ENCODE data around the gene MAP2K7. TPM values are rescaled to one million over a fixed set of nuclear protein-coding genes. Genes with fewer than 3 reads are reported as not detected.

The MAP2K7 gene
- total RNA-seq, 6 experiments from 2014 or later: 9.7 to 22.1 (median 15.6) TPM

DNA sequence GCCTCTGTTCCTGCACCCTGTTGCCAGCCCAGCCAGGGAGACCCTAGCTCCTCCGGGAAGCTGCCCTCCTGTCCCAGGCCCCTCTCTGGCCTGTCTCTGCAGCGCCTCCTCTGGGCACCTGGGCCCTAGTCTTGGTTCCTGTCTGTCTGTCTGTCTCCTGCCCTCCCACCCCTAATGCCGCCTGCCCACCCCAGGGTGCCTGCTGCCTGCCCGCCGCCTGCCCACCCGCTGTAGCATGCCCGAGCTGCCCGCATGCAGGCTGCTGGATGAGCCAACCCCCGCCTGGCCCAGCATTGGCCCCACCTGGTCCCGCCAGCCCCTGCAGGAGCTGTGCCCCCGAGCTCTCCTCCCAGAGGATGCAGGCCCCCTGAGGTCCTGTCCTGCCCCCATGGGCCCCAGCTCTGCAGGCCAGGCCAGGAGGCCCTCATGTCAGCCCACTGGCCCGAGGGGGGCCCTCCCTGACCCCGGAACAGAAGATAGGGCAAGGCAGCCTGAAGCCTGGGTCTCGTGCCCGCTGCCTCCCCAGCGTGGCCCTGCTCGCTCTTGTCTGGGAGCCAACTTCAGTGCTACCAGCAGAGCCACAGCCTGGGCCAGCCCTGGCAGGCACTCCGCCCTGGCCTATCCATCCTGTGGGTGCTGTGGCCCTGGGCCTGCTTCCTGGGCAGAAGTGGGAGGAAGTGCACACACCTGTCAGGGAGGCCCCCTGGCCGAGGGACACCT, 5.2 kb downstream of the MAP2K7 start:
- Histone ChIP-seq H3K4me3 (no peak overlapping the region), H3K27me3 (no peaks in the 10 kb centered on the region), H3K9me3 (no peaks in the 10 kb centered on the region), H3K36me3 (peaks cover 0 to 24% (median 8%) of the 10 kb centered on the region in 4 donors), H3K27ac (no peak overlapping the region), H3K4me1 (peaks cover 0 to 10% (median 0%) of the 10 kb centered on the region in 4 donors)
- no CpG with 5 or more reads among the region's 19 CpGs for WGBS (ENCODE audit: insufficient coverage, low coverage, low lambda C conversion rate, missing lambda C conversion rate)
- ATAC-seq (no peak), DNase-seq (peak in 2 of 3 donors; percentile 48 to 54)
- intact Hi-C loops (cut with DNase I): loop anchor here (5.0 to 10.0 kb wide), 2 partner anchors 54 to 62 kb away; no protein-coding TSS in a partner anchor
- TF ChIP-seq, protein P1, sequence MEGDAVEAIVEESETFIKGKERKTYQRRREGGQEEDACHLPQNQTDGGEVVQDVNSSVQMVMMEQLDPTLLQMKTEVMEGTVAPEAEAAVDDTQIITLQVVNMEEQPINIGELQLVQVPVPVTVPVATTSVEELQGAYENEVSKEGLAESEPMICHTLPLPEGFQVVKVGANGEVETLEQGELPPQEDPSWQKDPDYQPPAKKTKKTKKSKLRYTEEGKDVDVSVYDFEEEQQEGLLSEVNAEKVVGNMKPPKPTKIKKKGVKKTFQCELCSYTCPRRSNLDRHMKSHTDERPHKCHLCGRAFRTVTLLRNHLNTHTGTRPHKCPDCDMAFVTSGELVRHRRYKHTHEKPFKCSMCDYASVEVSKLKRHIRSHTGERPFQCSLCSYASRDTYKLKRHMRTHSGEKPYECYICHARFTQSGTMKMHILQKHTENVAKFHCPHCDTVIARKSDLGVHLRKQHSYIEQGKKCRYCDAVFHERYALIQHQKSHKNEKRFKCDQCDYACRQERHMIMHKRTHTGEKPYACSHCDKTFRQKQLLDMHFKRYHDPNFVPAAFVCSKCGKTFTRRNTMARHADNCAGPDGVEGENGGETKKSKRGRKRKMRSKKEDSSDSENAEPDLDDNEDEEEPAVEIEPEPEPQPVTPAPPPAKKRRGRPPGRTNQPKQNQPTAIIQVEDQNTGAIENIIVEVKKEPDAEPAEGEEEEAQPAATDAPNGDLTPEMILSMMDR (IDR thresholded peaks at IDR 0.05): no peak
- TF ChIP-seq POLR2A (IDR thresholded peaks at IDR 0.05): no peak

GRCh38 chr19:7909471-7910067, 5.9 kb downstream of the MAP2K7 start:
- ATAC-seq (no peak), DNase-seq (peak in 2 of 3 donors; percentile 49)
- no peaks in the 10 kb centered on the region for H3K9me3 ChIP-seq
- no peak overlapping the region for H3K27ac ChIP-seq
- no peaks in the 10 kb centered on the region for H3K27me3 ChIP-seq
- TF ChIP-seq, protein P1 (IDR thresholded peaks at IDR 0.05): no peak
- no peak for TF ChIP-seq POLR2A (IDR thresholded peaks at IDR 0.05)
- intact Hi-C loops (cut with DNase I): loop anchor here (5.0 to 10.0 kb wide), 2 partner anchors 55 to 62 kb away; no protein-coding TSS in a partner anchor
- peaks cover 0 to 8% (median 0%) of the 10 kb centered on the region in 4 donors for H3K4me1 ChIP-seq
- H3K4me3 ChIP-seq: no peak overlapping the region
- 69% methylated on average over 3 of the region's 21 CpGs for WGBS (ENCODE audit: insufficient coverage, low coverage, low lambda C conversion rate, missing lambda C conversion rate)
- H3K36me3 ChIP-seq: peaks cover 0 to 24% (median 8%) of the 10 kb centered on the region in 4 donors

- no peak for TF ChIP-seq POLR2A (IDR thresholded peaks at IDR 0.05)
- TF ChIP-seq, protein P1 (IDR thresholded peaks at IDR 0.05): no peak
- intact Hi-C loops (cut with DNase I): no loop called here
- H3K9me3 ChIP-seq: no peaks in the 10 kb centered on the region
- H3K4me1 ChIP-seq: no peaks in the 10 kb centered on the region
- H3K4me3 ChIP-seq: no peak overlapping the region
- H3K27me3 ChIP-seq: no peaks in the 10 kb centered on the region
- peak in 2 of 4 donors; percentile 4 to 31 for ATAC-seq
- DNase-seq: peak in 2 of 3 donors; percentile 54 to 57
- H3K27ac ChIP-seq: no peak overlapping the region
- peaks cover 0 to 24% (median 8%) of the 10 kb centered on the region in 4 donors for H3K36me3 ChIP-seq
- 94% methylated on average over 15 of the region's 54 CpGs for WGBS (ENCODE audit: insufficient coverage, low coverage, low lambda C conversion rate, missing lambda C conversion rate)
These were observed 6.9 kb downstream of the MAP2K7 start for GRCh38 chr19:7910321-7911161.

- H3K4me1 ChIP-seq: peaks cover 0 to 9% (median 0%) of the 10 kb centered on the region in 4 donors
- intact Hi-C loops (cut with DNase I): no loop called here
- peaks cover 0 to 24% (median 8%) of the 10 kb centered on the region in 4 donors for H3K36me3 ChIP-seq
- no peak for ATAC-seq
- no peaks in the 10 kb centered on the region for H3K9me3 ChIP-seq
- H3K4me3 ChIP-seq: no peak overlapping the region
- DNase-seq: peak in 2 of 3 donors; percentile 46 to 56
- H3K27me3 ChIP-seq: no peaks in the 10 kb centered on the region
- TF ChIP-seq POLR2A (IDR thresholded peaks at IDR 0.05): no peak
- TF ChIP-seq, protein P1 (IDR thresholded peaks at IDR 0.05): no peak
- 80% methylated on average over 2 of the region's 18 CpGs for WGBS (ENCODE audit: insufficient coverage, low coverage, low lambda C conversion rate, missing lambda C conversion rate)
- no peak overlapping the region for H3K27ac ChIP-seq
These were observed 7.9 kb downstream of the MAP2K7 start for GRCh38 chr19:7911508-7912143.
